Activated T-helper 1 cell treated with Interleukin-2 at 50 U/mL for 16 hours (primary cell): ENCODE data around the gene ZRSR2.
"Not testable (repeated sequence)": the region's sequence is repeated elsewhere in the genome, so short reads cannot be mapped to it uniquely, and the experiment has no call there.

Experiments used
- DNase-seq: peaks from one replicate; pipeline ENCODE4 v3.0.0-alpha.2; 2020; ENCODE audit warnings: low read depth

The ZRSR2 gene, protein sequence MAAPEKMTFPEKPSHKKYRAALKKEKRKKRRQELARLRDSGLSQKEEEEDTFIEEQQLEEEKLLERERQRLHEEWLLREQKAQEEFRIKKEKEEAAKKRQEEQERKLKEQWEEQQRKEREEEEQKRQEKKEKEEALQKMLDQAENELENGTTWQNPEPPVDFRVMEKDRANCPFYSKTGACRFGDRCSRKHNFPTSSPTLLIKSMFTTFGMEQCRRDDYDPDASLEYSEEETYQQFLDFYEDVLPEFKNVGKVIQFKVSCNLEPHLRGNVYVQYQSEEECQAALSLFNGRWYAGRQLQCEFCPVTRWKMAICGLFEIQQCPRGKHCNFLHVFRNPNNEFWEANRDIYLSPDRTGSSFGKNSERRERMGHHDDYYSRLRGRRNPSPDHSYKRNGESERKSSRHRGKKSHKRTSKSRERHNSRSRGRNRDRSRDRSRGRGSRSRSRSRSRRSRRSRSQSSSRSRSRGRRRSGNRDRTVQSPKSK

GRCh38 chrX:15789979-15790768, at the start of gene ZRSR2:
TSS of gene ZRSR2 (plus strand) at chrX:15790484. CDS start at chrX:15790496, 12 bp downstream.
- peak; percentile 89 for DNase-seq

DNA sequence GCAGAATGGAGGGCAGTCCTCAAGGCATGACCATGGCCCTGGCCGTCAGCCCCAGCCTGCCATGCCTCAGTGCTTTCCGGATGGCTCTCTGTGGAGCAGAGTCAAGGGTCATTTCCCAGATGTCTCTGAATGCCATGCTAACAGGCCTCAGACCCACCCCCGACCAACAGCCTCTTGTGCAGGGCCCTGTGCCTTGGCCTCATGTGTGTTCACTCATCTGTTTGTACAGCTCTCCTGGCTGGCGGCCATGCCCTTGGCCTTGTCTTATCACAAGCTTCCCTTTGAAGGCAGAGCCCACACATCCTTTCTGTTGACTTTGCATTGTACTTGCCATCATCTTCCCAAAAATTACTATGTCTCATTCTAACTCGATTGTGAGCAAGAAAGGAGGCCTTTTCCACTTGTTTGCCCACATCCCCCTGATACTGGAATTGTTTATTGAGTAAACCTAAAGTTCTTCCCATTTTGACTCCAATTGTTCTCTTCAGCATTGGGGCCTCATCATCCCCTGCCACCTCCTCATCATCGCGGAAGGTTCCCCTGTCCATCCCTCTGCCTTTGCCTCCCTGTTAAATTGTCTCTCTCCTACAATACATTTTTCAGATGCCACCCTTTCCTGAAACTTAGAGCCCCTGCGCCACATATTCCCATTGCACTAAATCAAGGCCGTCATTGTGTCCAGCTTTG, 46.0 kb upstream of the ZRSR2 start:
- no peak for DNase-seq

DNA sequence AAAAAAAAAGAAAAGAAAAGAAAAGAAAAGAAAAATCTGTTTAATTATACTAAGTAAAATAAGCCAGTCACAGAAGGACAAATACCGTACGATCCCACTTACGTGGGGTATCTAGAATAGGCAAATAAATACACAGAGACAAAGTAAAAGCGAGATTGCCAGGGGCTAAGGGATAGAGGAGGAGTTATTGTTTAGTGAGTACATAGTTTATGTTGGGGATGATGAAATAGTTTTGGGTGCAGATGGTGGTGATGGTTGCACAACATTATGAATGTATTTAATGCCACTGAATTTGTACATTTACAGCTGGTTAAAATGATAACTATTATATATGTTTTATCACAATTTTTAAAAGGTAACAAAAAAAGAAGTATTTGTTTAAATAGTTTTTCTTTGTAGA, 45.1 kb upstream of the ZRSR2 start:
- no peak for DNase-seq

- DNase-seq = not testable (repeated sequence)
Measured at GRCh38 chrX:15746651-15747050, 43.6 kb upstream of the ZRSR2 start.

GRCh38 chrX:15747626-15748173, 42.6 kb upstream of the ZRSR2 start:
- DNase-seq = no peak

DNA sequence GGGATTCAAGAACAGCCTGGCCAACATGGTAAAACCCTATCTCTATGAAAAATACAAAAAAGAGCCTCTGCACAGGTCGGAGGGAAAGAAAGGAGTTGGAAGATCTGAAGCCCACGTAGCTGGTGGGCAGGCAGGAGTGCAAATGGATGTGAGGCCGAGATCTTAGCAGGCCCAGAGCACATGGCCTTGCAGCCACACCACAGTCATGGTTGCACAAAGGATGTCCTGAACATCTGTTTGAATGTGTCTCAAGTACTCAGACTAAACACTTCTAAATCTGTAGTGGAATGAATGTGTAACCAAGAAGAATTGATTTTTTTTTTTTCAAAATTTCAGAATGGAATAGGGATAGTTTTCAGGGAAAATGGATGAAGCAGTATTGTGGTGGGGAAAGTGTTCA, 41.4 kb upstream of the ZRSR2 start:
- no peak for DNase-seq

DNA sequence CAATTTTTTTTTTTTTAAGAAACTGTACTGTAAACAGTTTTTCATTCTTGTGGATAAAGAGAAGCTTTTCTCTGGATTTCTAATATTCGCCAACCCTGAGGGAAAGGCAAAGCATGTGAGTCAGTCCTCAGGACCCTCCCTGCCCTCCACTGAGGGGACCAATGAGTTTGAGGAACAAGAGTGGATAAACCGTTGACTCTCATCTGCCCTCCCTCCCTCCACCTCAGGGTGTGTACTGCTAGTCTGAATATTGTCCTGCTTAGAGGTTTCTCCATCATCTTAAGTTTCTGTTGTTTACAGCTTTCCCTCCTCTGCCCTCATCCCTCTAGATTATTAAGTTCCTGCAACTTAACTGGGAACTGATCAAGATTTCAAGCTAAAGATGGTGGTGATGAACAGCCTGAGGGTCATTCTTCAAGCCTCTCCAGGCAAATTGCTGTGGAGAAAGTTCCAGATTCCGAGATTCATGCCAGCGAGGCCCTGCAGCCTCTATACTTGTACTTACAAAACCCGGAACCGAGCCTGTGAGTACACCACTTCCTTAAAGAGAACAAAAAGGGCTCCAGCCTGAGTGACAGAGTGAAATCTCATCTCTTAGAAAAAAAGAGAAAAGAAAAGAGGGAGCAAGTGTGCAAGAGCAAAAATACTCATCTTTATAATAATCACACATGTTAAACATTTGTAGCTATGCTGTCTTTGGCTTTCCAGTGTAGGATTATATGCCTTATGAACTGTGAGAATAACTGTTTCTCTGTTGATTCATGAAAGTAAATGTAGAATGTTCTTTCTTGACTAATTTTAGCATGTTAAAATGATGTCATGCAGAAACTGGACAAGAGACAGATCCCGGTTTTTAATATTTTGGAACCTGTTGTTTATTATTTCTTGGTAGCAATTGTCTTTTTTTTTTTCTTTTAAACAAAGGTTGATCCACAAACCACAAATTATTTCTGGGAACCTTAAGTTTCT, 40.4 kb upstream of the ZRSR2 start:
- no peak for DNase-seq

GRCh38 chrX:15750611-15751154, 39.6 kb upstream of the ZRSR2 start:
- DNase-seq = no peak

- DNase-seq = no peak
Measured at GRCh38 chrX:15751155-15751819, 39.0 kb upstream of the ZRSR2 start.

GRCh38 chrX:15755091-15755490, 35.2 kb upstream of the ZRSR2 start:
- DNase-seq = no peak

- DNase-seq = no peak
Measured at GRCh38 chrX:15758140-15758539, 32.1 kb upstream of the ZRSR2 start.

DNA sequence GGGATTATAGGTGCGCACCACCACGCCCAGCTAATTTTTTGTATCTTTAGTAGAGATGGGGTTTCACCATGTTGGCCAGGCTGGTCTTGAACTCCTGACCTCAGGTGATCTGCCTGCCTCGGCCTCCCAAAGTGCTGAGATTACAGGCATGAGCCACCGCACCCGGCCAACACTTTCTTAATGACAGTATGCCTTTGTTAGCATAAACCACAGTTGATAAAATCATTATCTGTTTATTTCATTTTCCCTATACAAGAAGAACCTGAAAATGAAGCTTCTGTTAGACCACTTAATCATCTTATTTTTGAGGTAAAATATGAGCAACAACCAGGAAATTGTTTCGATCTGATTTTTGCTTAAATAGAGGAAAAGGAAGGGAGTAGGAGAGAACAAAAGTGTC, 30.4 kb upstream of the ZRSR2 start:
- not testable (repeated sequence) for DNase-seq

GRCh38 chrX:15761564-15762191, 28.6 kb upstream of the ZRSR2 start:
- DNase-seq = no peak

GRCh38 chrX:15769300-15769954, 20.9 kb upstream of the ZRSR2 start:
- DNase-seq = no peak

DNA sequence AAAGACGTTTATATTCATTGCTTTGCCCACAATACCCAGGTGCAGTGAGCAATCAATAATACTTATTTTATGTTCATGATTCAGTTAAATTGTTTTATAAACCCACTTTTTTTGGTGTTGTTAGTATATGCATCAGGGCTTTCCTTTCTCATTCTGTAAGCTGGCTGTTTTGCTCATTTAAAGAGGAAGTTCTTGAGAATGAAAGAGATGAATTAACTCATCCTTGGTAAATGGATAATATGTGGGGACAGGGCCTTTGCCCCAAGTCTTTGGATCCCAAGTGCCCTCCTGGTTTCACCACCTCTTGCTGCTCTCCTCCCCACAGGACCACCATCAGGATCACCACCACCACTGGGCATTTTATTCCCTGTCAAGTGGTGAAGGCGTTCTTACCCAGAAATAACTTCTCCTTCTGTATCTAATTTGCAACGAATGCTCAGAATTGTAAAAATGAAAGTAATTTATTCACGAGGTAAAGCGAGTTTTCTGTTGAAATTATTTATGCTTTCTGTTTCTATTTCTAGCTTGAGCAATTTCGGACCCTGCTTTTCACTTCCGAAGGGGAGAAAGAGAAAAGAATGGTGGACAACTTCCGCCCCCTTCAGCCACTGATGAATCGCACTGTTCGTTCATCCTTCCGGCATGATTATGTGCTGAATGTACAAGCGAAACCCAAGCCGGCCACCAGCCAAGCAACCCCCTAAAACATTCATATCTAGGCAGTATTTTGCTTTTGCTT, 8.2 kb upstream of the ZRSR2 start:
- DNase-seq = no peak

DNA sequence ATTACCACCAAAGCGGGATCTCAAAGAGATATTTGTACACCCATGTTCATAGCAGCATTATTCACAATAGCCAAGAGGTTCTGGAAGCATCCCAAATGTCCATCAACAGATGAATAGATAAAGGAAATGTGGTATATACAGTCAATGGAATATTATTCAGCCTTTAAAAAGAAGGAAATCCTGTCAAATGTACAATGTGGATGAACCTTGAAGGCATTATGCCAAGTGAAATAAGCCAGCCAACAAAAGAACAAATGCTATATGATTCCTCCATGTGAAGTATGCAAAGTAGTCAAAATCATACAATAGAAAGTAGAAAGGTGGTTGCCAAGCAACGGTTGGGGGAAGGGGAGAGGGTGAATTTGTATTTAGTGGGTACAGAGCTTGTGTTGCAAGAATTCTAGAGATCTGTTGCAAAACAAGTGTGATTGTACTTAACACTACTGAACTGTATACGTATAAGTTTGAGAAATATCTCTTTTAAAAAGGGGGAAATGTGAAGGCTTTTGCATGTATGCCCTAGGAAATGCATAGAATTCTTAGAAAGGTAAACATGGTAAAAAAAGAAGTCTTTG, 5.0 kb upstream of the ZRSR2 start:
- no peak for DNase-seq

DNA sequence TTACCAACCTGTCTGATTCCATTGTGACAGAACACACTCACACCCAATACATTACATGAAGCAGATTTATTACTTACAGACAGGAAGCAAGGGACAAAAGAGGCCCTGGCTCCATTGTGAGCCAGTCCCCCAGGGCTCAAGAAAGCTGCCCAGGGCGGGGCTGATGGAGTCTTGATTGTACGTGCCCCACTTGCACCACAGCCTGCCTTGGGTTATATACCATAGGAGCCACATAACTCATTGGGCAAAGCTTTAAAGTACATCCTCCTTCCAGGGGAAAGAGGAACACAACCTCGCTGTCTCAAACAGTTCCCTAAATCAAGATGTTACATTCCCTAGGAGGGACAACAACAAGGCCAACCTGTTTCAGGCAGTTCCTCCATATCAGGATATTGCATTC, 3.4 kb upstream of the ZRSR2 start:
- DNase-seq = no peak

- DNase-seq = no peak
Measured at GRCh38 chrX:15790769-15791290, 546 bp downstream of the ZRSR2 start.
